ENCODE data around the gene C19orf85. TPM values are rescaled to one million over a fixed set of nuclear protein-coding genes. Genes with fewer than 3 reads are reported as not detected.
"Not testable (repeated sequence)": the region's sequence is repeated elsewhere in the genome, so short reads cannot be mapped to it uniquely, and the experiment has no call there.

C19orf85 gene
- total RNA-seq, 1 donor from 2014 or later: not detected

GRCh38 chr19:55503157-55503501, 38.6 kb upstream of the C19orf85 start:
- H3K27me3 ChIP-seq: no peaks in the 10 kb centered on the region
- peaks cover 10% of the 10 kb centered on the region for H3K4me1 ChIP-seq
- H3K36me3 ChIP-seq: peaks cover 0 to 9% of the 10 kb centered on the region in 2 donors
- H3K27ac ChIP-seq: no peak overlapping the region
- H3K9me3 ChIP-seq: no peaks in the 10 kb centered on the region
- DNase-seq (ENCODE audit: extremely low spot score in 2 of 2): no peak
- no peak for TF ChIP-seq POLR2A (IDR thresholded peaks at IDR 0.05)
- no peak for TF ChIP-seq POLR2AphosphoS5 (IDR thresholded peaks at IDR 0.05; ENCODE audit: insufficient read depth in 1 of 2, low read depth in 1 of 2)
- H3K4me3 ChIP-seq: no peak overlapping the region
- intact Hi-C loops (cut with DNase I): loop anchor here (5.0 to 10.0 kb wide), 3 partner anchors 36 to 358 kb away; partner anchors contain the start of gene TNNT1

DNA sequence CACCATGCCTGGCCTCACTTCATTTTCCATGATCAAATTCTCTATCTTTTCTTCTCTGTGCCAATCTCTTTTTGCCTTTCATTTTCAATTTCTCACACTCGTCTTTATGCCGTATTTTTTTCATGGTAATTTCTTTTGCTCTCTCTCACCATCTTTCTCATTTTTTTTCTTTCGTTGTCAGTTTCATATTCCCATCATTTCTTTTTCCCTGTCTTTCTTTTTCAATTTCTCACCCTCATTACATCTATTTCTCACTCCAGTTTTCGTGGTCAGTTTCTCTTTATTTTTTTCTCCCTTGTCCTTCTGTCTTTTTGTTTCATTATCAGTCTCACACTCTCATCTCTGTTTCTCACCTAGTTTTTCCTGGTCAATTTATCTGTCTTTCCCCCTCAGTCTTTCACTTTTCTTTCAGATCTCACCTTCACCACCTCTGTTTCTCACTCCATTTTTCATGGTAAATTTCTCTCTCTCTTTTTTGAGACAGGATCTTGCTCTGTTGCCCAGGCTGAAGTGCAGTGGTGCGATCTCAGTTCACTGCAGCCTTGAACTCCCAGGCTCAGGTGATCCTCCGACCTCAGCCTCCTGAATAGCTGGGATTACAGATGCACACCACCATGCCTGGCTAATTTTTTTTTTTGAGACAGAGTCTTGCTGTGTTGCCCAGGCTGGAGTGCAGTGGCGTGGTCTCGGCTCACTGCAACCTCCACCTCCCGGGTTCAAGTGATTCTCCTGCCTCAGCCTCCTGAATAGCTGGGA, 37.8 kb upstream of the C19orf85 start:
- Histone ChIP-seq H3K27me3 (no peaks in the 10 kb centered on the region), H3K27ac (no peak overlapping the region), H3K9me3 (no peaks in the 10 kb centered on the region), H3K4me3 (no peak overlapping the region), H3K36me3 (peaks cover 0 to 9% of the 10 kb centered on the region in 2 donors), H3K4me1 (peaks cover 10% of the 10 kb centered on the region)
- intact Hi-C loops (cut with DNase I): loop anchor here (5.0 to 10.0 kb wide), 3 partner anchors 35 to 358 kb away; partner anchors contain the start of gene TNNT1
- TF ChIP-seq, protein P1, sequence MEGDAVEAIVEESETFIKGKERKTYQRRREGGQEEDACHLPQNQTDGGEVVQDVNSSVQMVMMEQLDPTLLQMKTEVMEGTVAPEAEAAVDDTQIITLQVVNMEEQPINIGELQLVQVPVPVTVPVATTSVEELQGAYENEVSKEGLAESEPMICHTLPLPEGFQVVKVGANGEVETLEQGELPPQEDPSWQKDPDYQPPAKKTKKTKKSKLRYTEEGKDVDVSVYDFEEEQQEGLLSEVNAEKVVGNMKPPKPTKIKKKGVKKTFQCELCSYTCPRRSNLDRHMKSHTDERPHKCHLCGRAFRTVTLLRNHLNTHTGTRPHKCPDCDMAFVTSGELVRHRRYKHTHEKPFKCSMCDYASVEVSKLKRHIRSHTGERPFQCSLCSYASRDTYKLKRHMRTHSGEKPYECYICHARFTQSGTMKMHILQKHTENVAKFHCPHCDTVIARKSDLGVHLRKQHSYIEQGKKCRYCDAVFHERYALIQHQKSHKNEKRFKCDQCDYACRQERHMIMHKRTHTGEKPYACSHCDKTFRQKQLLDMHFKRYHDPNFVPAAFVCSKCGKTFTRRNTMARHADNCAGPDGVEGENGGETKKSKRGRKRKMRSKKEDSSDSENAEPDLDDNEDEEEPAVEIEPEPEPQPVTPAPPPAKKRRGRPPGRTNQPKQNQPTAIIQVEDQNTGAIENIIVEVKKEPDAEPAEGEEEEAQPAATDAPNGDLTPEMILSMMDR (IDR thresholded peaks at IDR 0.05): no peak
- TF ChIP-seq POLR2A (IDR thresholded peaks at IDR 0.05): no peak
- TF ChIP-seq POLR2AphosphoS5 (IDR thresholded peaks at IDR 0.05; ENCODE audit: insufficient read depth in 1 of 2, low read depth in 1 of 2): no peak
- DNase-seq (ENCODE audit: extremely low spot score in 2 of 2): no peak

DNA sequence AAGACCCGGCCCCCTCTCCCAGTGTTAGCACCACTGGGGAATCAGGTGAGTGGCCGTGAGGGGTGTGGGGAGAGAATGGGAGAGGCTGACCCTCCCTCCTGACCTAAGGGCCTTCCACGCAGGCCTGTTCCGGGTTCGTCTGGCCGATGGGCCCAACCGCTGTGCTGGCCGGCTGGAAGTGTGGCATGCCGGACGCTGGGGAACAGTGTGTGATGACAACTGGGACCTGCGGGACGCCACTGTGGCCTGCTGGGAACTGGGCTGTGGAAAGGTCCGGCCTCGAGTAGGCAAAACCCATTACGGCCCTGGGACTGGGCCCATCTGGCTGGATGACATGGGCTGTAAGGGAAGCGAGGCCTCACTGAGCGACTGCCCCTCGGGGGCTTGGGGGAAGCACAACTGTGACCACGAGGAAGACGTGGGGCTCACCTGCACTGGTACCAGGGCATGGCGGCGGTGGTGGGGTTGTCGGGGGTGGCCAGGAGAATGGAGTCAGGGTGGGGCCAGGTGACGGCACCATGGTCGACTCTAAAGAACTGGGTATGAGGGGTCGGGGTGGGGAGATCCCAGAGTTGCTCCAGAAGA, 35.9 kb upstream of the C19orf85 start:
- Histone ChIP-seq H3K4me1 (peaks cover 10% of the 10 kb centered on the region), H3K27me3 (no peaks in the 10 kb centered on the region), H3K4me3 (no peak overlapping the region), H3K27ac (no peak overlapping the region), H3K36me3 (peaks cover 0 to 9% of the 10 kb centered on the region in 2 donors), H3K9me3 (no peaks in the 10 kb centered on the region)
- intact Hi-C loops (cut with DNase I): loop anchor here (5.0 to 10.0 kb wide), 3 partner anchors 33 to 356 kb away; partner anchors contain the start of gene TNNT1
- no peak for TF ChIP-seq POLR2AphosphoS5 (IDR thresholded peaks at IDR 0.05; ENCODE audit: insufficient read depth in 1 of 2, low read depth in 1 of 2)
- TF ChIP-seq, protein P1 (IDR thresholded peaks at IDR 0.05): no peak
- TF ChIP-seq POLR2A (IDR thresholded peaks at IDR 0.05): no peak
- no peak for DNase-seq (ENCODE audit: extremely low spot score in 2 of 2)

- Histone ChIP-seq H3K4me1 (peaks cover 12% of the 10 kb centered on the region), H3K27me3 (no peaks in the 10 kb centered on the region), H3K36me3 (peaks cover 0 to 9% of the 10 kb centered on the region in 2 donors), H3K4me3 (no peak overlapping the region), H3K9me3 (no peaks in the 10 kb centered on the region), H3K27ac (no peak overlapping the region)
- DNase-seq (ENCODE audit: extremely low spot score in 2 of 2): no peak
- intact Hi-C loops (cut with DNase I): no loop called here
- TF ChIP-seq POLR2AphosphoS5 (IDR thresholded peaks at IDR 0.05; ENCODE audit: insufficient read depth in 1 of 2, low read depth in 1 of 2) (no peak), POLR2A (IDR thresholded peaks at IDR 0.05) (no peak)
- TF ChIP-seq, protein P1 (IDR thresholded peaks at IDR 0.05): no peak
Observed at GRCh38 chr19:55498246-55498840, 33.8 kb upstream of the C19orf85 start.

- DNase-seq (ENCODE audit: extremely low spot score in 2 of 2): no peak
- Histone ChIP-seq H3K36me3 (peaks cover 0 to 9% of the 10 kb centered on the region in 2 donors), H3K4me1 (peaks cover 15% of the 10 kb centered on the region), H3K27me3 (no peaks in the 10 kb centered on the region), H3K9me3 (no peaks in the 10 kb centered on the region), H3K4me3 (no peak overlapping the region), H3K27ac (no peak overlapping the region)
- intact Hi-C loops (cut with DNase I): no loop called here
- TF ChIP-seq POLR2A (IDR thresholded peaks at IDR 0.05) (no peak), POLR2AphosphoS5 (IDR thresholded peaks at IDR 0.05; ENCODE audit: insufficient read depth in 1 of 2, low read depth in 1 of 2) (no peak)
- TF ChIP-seq, protein P1 (IDR thresholded peaks at IDR 0.05): no peak
Observed at GRCh38 chr19:55497763-55498162, 33.2 kb upstream of the C19orf85 start.

DNA sequence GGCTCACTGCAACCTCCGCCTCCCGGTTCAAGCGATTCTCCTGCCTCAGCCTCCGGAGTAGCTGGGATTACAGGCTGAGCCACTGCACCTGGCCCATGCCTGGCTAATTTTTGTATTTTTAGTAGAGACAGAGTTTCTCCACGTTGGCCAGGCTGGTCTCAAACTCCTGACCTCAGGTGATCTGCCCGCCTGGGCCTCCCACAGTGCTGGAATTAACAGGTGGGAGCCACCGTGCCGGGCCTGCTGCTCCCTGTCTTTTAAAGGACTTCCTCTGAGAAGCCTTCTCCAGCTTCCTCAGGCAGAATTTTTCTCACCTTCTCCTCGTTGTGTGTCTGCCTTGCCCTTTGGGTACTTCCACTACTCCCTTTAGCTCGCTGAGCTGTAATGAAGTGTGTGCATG, 32.3 kb upstream of the C19orf85 start:
- H3K27ac ChIP-seq, H3K27me3 ChIP-seq: not testable (repeated sequence)

More for the DNA sequence above, 32.3 kb upstream of the C19orf85 start:
- intact Hi-C loops (cut with DNase I); DNase-seq (ENCODE audit: extremely low spot score in 2 of 2); H3K36me3 ChIP-seq; H3K4me3 ChIP-seq; H3K9me3 ChIP-seq: not testable (repeated sequence)
- H3K4me1 ChIP-seq: peaks cover 25% of the 10 kb centered on the region
